HG02759 (cell line): Measurements from ENCODE around the gene CCNT2.
A peak's percentile ranks its signal among the peaks of the same experiment; 100 is the strongest.
"Not testable (repeated sequence)": the region's sequence is repeated elsewhere in the genome, so short reads cannot be mapped to it uniquely, and the experiment has no call there.

Experiments
- ATAC-seq: cut with Tn5 transposase; IDR thresholded peaks from one replicate; pipeline ENCODE4 v1.9.1; 2021; ENCODE audit warnings: mild to moderate bottlenecking, moderate library complexity; ENCODE audit not compliant: unreplicated experiment

CCNT2 gene

DNA sequence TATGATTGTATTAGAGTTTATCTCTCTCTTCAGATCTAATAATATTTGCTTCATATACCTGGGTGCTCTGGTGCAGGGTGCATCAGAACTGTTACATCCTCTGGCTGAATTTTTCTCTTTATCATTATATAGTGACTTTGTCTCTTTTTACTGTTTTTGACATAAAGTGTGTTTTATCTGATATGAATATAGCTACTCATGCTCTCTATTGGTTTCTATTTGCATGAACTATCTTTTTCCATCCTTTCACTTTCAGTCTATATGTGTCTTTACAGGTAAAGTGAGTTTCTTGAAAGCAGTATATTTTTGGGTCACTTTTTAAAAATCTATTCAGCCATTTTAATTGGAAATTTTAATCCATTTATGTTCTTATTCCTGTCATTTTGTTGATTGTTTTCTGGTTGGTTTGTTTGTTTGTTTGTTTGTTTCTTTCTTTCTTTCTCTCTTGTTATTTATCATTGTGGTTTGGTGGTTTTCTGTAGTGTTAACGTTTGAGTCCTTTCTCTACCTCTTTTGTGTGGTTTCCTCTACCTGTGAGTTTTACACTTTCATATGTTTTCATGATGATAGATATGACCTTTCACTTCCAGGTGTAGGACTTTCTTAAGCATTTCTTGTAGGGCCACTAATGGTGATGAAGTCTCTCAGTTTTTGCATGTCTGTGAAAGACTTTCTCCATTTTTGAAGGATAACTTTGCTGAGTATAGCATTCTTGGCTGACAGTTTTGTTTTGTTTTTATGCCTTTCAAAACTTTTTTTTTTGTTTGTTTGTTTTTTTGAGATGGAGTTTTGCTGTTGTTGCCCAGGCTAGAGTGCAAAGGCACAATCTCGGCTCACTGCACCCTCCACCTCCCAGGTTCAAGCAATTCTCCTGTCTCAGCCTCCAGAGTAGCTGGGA lies 54.9 kb downstream of the CCNT2 start:
- no peak for ATAC-seq

DNA sequence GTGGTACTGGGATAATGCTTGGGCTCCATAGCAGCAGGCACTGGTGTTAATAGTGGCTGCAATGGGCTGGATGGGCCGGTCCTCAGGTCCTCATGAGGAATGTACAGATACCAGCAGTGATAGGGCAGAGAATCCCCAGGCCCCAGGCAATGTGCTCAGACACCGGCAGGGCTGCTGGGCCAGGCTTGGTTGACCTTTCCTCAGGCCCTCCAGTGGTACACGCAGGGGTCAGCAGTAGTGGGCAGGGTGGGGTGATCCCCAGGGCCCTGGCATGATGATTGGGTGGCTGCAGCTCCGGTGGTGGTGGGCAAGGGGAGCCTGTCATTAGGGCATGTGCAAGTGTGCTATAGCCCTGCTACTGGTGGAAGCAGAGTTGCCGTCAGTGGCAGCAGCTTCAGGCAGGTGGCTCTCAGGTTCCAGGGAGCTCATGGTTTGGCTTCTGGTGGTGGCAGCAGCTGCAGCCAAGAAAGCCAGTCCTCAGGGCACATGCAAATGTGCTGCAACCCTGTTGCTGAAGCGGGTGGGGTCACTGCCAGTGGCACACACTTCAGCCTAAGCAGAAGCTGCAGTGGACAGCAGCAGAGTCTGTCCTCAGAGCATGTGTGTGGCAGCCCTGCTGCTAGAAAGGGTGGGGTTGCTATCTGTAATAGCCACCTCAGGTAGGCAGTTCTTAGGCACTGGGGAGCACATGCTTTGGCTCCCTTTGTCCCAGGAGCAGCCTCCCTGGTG lies 56.8 kb downstream of the CCNT2 start:
- ATAC-seq: no peak

- no peak for ATAC-seq
Measured at GRCh38 chr2:134976074-134976702, 57.6 kb downstream of the CCNT2 start.

- not testable (repeated sequence) for ATAC-seq
Measured at GRCh38 chr2:134977104-134977503, 58.5 kb downstream of the CCNT2 start.

GRCh38 chr2:134979221-134979620 lies 60.6 kb downstream of the CCNT2 start:
- ATAC-seq: no peak

DNA sequence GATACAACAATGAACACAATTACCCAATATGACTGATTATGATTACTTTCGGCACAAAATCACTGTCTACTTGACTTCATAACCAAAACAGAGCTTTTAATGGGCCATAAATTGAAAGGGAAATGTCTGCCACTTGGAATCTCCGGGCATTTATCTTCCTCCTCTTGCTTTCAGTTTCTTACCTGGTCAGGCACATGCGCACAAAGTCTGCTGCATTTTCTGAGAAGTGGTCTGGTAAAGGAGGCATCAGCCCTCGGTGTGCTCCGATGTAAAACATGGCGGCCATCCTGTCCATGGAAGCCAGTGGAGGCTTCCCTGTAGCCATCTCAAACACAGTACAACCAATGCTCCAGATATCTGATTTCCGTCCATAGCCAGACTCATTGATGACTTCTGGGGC lies 62.0 kb downstream of the CCNT2 start:
- ATAC-seq: no peak

DNA sequence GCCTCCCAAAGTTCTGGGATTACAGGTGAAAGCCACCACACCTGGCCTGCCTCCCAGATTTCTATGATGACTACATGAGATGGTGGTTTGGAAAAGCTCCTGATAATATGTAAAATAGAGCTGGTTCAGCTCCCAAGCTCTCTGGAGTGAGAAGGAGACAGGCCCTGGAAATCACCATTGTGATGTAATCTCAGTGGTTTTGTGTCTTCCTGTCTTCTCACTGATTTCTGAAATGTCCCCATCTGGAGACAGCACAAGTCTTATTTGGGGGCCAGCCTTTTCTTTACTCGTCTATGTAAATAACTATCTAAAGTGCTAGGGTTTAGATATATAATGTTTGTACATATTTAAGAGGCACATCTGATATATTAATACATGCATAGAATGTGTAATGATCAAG lies 64.0 kb downstream of the CCNT2 start:
- no peak for ATAC-seq

DNA sequence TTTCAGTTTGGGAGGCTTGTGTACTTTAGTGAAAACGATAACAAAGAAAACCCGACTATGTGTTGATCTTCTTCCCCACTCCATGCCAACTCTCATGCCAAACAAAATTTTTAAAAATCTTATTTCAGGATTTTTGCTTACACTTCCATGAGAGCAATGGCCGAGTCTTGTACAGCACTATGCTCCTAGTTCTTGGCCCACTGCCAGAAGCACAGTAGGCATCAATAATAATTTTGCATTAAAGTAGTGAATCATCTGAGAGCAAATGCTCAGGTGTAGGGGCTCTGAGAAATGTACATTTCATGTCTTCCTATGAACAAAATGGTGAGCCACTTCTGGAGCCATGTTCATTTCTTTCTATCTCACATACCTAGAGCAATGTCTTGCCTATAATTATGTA lies 66.4 kb downstream of the CCNT2 start:
- no peak for ATAC-seq

GRCh38 chr2:134988994-134989605 lies 70.5 kb downstream of the CCNT2 start:
- no peak for ATAC-seq

DNA sequence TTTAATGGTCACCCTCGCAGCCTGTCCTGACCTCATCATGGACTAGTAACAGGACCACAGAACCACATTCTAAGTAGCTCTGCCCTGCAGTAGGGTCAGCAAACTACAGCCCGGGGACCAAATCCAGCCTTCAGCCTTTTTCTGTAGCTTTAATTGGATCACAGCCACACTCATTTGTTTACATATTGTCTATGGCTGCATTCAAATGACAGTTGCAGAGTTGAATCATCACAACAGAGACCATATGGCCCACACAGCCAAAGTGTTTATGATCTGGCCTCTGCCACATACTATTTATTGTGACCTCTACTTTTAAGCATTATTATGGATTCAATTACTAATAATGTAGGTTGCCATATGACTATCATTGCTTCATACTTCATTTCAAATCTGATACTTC lies 80.9 kb downstream of the CCNT2 start:
- no peak for ATAC-seq

GRCh38 chr2:135002836-135003235 lies 84.2 kb downstream of the CCNT2 start:
- no peak for ATAC-seq

DNA sequence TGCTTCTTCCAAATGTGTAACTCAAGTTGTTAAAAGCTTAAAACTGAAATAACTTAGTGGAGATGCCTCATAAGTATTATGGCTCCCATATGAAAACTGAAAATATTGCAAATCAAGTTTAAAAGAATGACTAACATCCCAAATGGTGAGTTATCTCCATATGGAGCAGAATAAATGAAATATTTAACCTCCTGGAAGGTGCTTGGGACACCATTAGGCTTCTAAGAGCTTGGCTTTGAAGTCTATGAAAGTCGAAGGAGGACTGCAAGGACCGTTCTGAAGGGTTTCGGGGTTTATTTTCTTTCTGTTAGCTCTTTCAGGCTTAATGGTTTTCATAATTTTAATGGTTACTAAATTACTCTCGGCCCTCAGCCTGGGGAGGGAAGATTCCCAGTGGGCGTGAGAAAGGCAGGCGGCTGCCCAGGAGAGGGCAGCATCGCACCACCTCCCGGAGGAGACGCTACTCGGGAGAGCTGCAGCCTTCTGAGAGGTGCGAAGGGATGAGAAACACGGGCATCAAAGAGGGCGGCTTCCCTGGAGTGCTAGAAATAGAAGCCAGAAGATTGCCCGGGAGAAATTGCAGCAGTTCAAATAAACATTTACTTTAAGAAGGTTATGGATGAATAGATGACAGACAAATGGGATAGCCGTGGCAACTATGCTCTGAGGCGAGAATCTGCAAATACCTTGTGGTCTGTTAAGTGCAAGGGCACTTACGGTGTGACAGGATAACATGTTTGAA lies 85.6 kb downstream of the CCNT2 start:
- ATAC-seq: peak; percentile 98

DNA sequence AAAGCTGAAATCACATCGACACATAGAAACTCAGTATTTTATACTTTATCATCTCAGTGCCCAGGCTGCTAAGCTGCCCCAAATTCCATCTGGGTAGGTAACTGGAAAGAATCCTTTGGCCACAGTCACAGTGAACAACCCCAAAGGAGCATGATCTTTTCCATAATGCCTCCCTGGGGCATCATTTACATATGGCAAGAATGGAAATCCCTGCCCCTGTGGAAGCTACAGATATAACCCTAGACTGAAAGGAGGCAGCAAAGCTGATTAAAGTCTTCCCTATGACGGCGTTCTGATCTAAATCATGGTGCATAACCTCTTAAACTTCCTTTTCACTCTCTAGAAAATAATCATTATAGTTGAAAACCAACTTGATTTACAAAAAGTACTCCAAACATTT lies 87.1 kb downstream of the CCNT2 start:
- ATAC-seq: no peak
